HG02642 (cell line): Measurements from ENCODE around the gene GPC5.
"Not testable (repeated sequence)": the region's sequence is repeated elsewhere in the genome, so short reads cannot be mapped to it uniquely, and the experiment has no call there.

Experiments
- ATAC-seq: cut with Tn5 transposase; IDR thresholded peaks from one replicate; pipeline ENCODE4 v1.9.1; 2021; ENCODE audit warnings: mild to moderate bottlenecking; ENCODE audit not compliant: unreplicated experiment, poor library complexity

Gene GPC5

GRCh38 chr13:91398413-91399188, at the start of gene GPC5:
GPC5 (plus strand) TSS chr13:91398621.
- ATAC-seq = peak; percentile 95

GRCh38 chr13:91348906-91349435, 49.5 kb upstream of the GPC5 start:
- ATAC-seq = peak; percentile 55

DNA sequence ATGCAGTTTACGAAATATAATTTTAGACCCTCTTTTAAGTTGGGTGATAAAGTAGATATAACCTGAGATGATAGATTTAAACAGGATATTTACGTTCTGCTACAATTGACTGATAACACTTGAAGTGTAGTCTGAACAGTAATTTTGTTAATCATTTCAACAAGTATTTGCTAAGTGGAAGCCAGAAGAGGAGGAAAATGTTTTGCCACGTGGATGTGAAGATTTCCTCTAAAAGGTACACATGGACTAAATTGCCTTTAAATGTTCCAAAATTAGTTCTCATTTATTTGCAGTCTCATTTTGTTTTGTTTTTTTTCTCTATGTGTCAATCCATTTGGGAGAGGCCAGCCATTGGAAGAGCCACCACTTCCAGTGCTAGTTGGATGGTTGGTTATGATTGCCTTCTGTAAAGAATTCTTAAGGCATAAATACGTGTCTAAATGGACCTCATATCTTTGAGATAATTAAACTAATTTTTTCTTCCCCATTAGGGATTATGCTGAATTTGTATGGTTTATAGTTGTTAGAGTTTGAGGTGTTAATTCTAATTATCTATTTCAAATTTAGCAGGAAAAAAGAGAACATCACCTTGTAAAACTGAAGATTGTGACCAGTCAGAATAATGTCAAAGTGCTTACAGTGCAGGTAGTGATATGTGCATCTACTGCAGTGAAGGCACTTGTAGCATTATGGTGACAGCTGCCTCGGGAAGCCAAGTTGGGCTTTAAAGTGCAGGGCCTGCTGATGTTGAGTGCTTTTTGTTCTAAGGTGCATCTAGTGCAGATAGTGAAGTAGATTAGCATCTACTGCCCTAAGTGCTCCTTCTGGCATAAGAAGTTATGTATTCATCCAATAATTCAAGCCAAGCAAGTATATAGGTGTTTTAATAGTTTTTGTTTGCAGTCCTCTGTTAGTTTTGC, 48.2 kb upstream of the GPC5 start:
- no peak for ATAC-seq

- no peak for ATAC-seq
These were observed 47.3 kb upstream of the GPC5 start for GRCh38 chr13:91351123-91351522.

DNA sequence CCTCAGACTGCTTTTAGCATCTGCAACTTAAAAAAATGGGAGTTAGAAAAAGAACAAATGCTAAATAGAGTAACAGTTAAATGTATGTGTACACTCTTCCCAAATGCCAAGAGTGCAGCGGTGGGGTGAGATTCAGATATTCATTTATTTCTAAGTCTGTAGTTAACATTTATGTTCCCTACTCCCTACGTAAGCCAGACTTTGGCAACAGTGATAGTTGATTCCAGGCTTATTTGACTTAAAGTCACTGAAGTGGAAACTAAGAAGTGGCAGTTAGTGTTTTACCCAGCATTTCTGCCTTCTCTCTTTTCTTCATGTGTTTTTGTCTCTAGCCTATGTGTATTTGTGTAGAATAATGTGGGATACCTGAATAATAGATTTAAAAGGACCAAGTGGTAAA, 46.4 kb upstream of the GPC5 start:
- no peak for ATAC-seq

- ATAC-seq = not testable (repeated sequence)
These were observed 45.5 kb upstream of the GPC5 start for GRCh38 chr13:91352891-91353290.

DNA sequence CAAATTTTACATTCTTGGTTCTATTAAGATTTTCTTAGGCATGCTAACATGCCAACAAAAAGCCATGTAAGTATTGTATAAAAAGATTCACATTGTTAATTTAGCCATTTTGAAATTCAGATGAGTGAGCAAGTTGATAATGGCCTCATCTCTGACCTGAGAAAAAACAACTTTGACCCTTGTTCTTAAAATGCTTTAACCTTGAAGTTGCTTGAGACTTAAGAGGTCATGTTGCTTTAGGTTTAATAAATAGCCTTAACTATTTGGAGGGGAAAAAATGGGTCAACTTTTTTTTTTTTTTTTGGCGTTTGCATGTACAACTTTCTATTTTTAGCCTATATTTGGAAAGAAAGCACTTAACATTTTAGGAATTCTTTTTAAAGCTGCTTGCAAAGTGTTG, 44.9 kb upstream of the GPC5 start:
- no peak for ATAC-seq

DNA sequence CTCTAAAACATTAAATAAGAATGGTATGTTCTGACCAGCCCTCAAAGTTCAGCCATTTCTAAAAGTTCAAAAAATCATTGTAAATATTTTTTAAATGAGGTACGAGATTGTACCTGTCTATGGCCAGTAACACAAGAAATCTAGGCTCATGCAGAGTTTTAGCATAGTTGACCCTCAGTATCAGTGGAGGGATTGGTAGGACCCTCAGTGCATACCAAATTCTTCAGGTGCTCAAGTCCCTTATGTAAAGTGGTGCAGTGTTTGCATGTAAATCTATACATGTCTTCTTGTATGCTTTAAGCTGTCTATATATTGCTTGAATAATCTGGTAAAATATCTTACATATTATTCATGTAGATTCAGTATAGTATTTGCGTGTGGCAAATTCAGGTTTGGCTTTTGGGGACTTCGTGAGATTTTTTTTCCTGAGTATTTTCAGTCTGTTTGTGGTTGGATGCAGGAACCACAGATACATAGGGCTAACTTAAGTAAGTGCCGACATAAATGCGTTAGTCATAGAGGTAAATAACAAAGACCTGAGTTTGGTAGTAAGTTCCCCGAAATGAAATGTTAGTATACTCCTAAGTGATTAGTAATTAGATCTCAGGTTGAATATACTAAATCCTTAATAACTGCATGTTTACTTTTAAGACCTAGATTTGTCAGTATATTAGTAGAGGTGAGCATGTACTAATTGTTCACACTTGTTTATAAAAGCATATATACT, 43.2 kb upstream of the GPC5 start:
- ATAC-seq = no peak

GRCh38 chr13:91355826-91356710, 42.4 kb upstream of the GPC5 start:
- ATAC-seq = no peak

DNA sequence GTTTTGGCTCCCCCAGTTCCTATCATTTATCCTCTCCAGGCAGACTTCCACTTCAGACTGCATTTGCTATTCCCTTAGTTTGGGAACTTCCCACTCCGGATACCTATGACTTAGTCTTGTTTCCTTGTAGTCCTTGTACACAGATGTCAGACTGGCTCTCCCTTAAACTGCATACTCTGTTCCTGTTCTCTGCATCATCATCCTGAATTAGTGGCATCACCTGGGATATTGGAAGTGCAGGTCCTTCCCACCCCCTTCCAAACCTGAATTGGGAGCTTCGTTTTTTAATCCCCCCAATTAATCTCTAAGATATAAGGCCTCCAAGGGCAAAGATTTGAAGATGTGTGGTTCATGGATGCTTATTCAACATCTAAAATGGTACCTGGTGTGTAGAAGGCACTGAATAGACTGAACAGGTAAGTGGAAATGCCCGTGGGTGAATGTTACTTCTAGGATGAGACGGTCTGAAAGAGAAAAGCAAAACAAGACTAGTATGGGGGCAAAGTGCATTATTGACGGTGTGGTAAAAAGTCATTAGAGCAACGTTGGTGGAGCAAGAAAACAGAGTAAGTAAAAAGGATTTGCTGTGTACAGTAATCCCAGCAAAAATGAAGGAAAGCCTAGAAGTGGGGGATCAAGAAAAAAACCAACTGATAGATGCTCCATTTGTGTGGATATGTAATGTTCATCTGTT, 41.4 kb upstream of the GPC5 start:
- no peak for ATAC-seq

GRCh38 chr13:91357613-91358386, 40.6 kb upstream of the GPC5 start:
- ATAC-seq = no peak

- no peak for ATAC-seq
These were observed 40.0 kb upstream of the GPC5 start for GRCh38 chr13:91358387-91358782.

- no peak for ATAC-seq
These were observed 39.3 kb upstream of the GPC5 start for GRCh38 chr13:91359111-91359510.

- ATAC-seq = no peak
These were observed 38.8 kb upstream of the GPC5 start for GRCh38 chr13:91359631-91360030.

GRCh38 chr13:91360246-91360751, 38.1 kb upstream of the GPC5 start:
- no peak for ATAC-seq

- ATAC-seq = no peak
These were observed 36.6 kb upstream of the GPC5 start for GRCh38 chr13:91361755-91362271.

DNA sequence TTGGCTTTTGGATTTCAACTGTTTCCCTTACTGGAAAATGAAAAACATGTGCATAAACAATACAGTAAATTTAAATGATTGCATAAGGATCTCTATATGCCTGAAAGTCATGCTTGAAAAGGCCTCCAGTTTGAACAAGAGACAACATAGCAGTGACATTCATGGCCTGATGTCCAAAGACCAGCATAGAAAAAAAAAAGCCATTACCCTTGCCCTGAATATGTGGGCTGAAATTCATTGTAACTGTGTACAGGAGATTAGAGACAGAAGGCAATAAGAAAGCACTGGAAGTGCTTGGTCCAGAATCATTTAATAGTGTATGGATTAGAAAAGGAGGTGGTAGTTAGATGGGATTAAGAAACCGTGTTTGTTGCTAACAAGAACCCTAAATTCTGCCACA, 35.5 kb upstream of the GPC5 start:
- no peak for ATAC-seq

- no peak for ATAC-seq
These were observed 30.3 kb upstream of the GPC5 start for GRCh38 chr13:91368101-91368500.
